ENCODE results near the gene CLDN3. TPM values are rescaled to one million over a fixed set of nuclear protein-coding genes. Genes with fewer than 3 reads are reported as not detected.

The CLDN3 gene
- total RNA-seq, 1 experiment from 2014 or later: 51.6 TPM

GRCh38 chr7:73719806-73720169 lies 50.3 kb downstream of the CLDN3 start:
- POLR2A ChIA-PET (ENCODE audit: unreplicated experiment): interaction anchor here (0.6 to 1.6 kb wide), 2 partner anchors 14 to 142 kb away, joined by 4 to 44 read pairs; partner anchors contain the start of gene TBL2
- Histone ChIP-seq H3K9me3 (ENCODE audit: low read length) (no peaks in the 10 kb centered on the region), H3K9ac (ENCODE audit: low read length) (peak overlapping the region; percentile 44), H3K4me1 (ENCODE audit: insufficient read depth, low read length) (peaks cover 46% of the 10 kb centered on the region), H3K9me2 (replicated peaks; ENCODE audit: low read length) (no peaks in the 10 kb centered on the region), H4K20me1 (ENCODE audit: low read length) (peaks cover 8% of the 10 kb centered on the region; the same call in 1 of the 2 replicates), H3K4me2 (ENCODE audit: low read length) (peak overlapping the region; percentile 87), H3F3A (ENCODE audit: low read length, unreplicated experiment) (peaks cover 11% of the 10 kb centered on the region), H3K79me2 (ENCODE audit: low read length) (peaks cover 48% of the 10 kb centered on the region), H3K36me3 (ENCODE audit: low read depth, low read length) (peaks cover 15% of the 10 kb centered on the region; the same call in 1 of the 2 replicates), H3K27me3 (ENCODE audit: low read length) (no peaks in the 10 kb centered on the region), H2AFZ (ENCODE audit: low read length) (no peak overlapping the region), H3K27ac (ENCODE audit: low read length) (peak overlapping the region; percentile 11; the same call in 1 of the 2 replicates), H3K4me3 (ENCODE audit: low read length) (peak overlapping the region; percentile 60)
- CTCF ChIA-PET: no interaction called here
- no peak for DNase-seq
- ATAC-seq: no peak
- BruUV-seq (replicated peaks): no TSS peak
- no peak for TF ChIP-seq EZH2phosphoT487 (IDR thresholded peaks at IDR 0.05; ENCODE audit: borderline replicate concordance, low read length)
- no peak for TF ChIP-seq CTCF (conservative IDR thresholded peaks at IDR 0.05; ENCODE audit: low read depth, low read length)
- TF ChIP-seq EZH2 (IDR thresholded peaks at IDR 0.05; ENCODE audit: low read length, unreplicated experiment): no peak
- intact Hi-C loops (cut with micrococcal nuclease): loop anchor here (2.0 to 5.0 kb wide), 2 partner anchors 15 to 52 kb away; partner anchors contain the start of gene VPS37D

Other genes starting within 250 kb of the CLDN3 start
- 45.5 and 62.5 TPM in 2 replicates for gene BAZ1B, start 248.0 kb downstream of the CLDN3 start, total RNA-seq (2014; rRNA removed)
- 41.0 and 46.5 TPM in 2 replicates for gene BCL7B, start 212.6 kb downstream of the CLDN3 start, total RNA-seq (2014; rRNA removed)
- 62.8 and 73.0 TPM in 2 replicates for gene TBL2, start 191.7 kb downstream of the CLDN3 start, total RNA-seq (2014; rRNA removed)
- 4.7 and 6.9 TPM in 2 replicates for gene MLXIPL, start 145.7 kb downstream of the CLDN3 start, total RNA-seq (2014; rRNA removed)
- gene VPS37D, start 102.4 kb downstream of the CLDN3 start, total RNA-seq (2014; rRNA removed): 6.3 and 7.7 TPM in 2 replicates
- 2.9 and 4.8 TPM in 2 replicates for gene DNAJC30, start 86.8 kb downstream of the CLDN3 start, total RNA-seq (2014; rRNA removed)
- 124 and 138 TPM in 2 replicates for gene BUD23, start 86.7 kb downstream of the CLDN3 start, total RNA-seq (2014; rRNA removed)
- 145 and 163 TPM in 2 replicates for gene STX1A, start 50.6 kb downstream of the CLDN3 start, total RNA-seq (2014; rRNA removed)
- 38.6 and 41.4 TPM in 2 replicates for gene ABHD11, start 31.5 kb downstream of the CLDN3 start, total RNA-seq (2014; rRNA removed)
- 656 and 724 TPM in 2 replicates for gene CLDN4, start 60.7 kb upstream of the CLDN3 start, total RNA-seq (2014; rRNA removed)
- gene METTL27, start 72.2 kb upstream of the CLDN3 start, total RNA-seq (2014; rRNA removed): 0.35 and 3.3 TPM in 2 replicates
- gene TMEM270, start 90.9 kb upstream of the CLDN3 start, total RNA-seq (2014; rRNA removed): 3.8 TPM in 1 of 2 replicates, not detected in the other